HEK293 (cell line): ENCODE data around the gene INSYN2B.

Experiments used
- CTCF ChIA-PET: fragments of 350-600 bp; formaldehyde crosslinking; extraction: SDS; loops from one replicate; lab custom pipeline; 2021; ENCODE audit warnings: antibody characterized with exemption; lab: Yijun Ruan, JAX
- POLR2A ChIA-PET: fragments of 300-600 bp; formaldehyde crosslinking; extraction: SDS; loops from one replicate; lab custom pipeline; 2020; ENCODE audit warnings: antibody characterized with exemption, inconsistent platforms; lab: Yijun Ruan, JAX
- H3K27ac ChIP-seq: fragments of 200-500 bp; sonication (Bioruptor generic); 2 replicates; pipeline ENCODE4 v1.5.1; 2014; ENCODE audit warnings: low read depth, low read length, control low read depth, inconsistent platforms; ENCODE audit errors: extremely low read depth
- H3K36me3 ChIP-seq, 2 experiments: fragments of 200-500 bp in 1 of 2; sonication (Bioruptor generic) in 1 of 2; 1 replicate in 1 of 2; 2 replicates in 1 of 2; pipeline ENCODE4 v1.5.1; 2014 to 2017; ENCODE audit warnings: inconsistent platforms in 2 of 2, low read length in 2 of 2; ENCODE audit not compliant: control insufficient read depth in 2 of 2, insufficient read depth in 1 of 2
- H3K4me1 ChIP-seq: fragments of 200-500 bp; sonication (Bioruptor generic); 2 replicates; pipeline ENCODE4 v1.5.1; 2014; ENCODE audit warnings: mild to moderate bottlenecking, low read length, inconsistent platforms; ENCODE audit not compliant: control insufficient read depth, insufficient read depth
- H3K4me3 ChIP-seq: 2 replicates; pipeline ENCODE4 v1.5.1; 2011; ENCODE audit warnings: low read depth, mild to moderate bottlenecking, control low read depth, low read length, moderate library complexity
- H3K9me3 ChIP-seq: fragments of 200-500 bp; sonication (Bioruptor generic); 2 replicates; pipeline ENCODE4 v1.5.1; 2014; ENCODE audit warnings: low read depth, low read length, inconsistent platforms; ENCODE audit not compliant: control insufficient read depth, insufficient read depth
- GLIS1 ChIP-seq: fragments of 450-650 bp; formaldehyde crosslinking; IDR thresholded peaks from 2 replicates; pipeline ENCODE4 v1.5.1; 2016; ENCODE audit warnings: missing biosample characterization, missing genetic modification characterization
- HOXA7 ChIP-seq: sonication (generic); formaldehyde crosslinking; IDR thresholded peaks from 2 replicates; pipeline ENCODE4 v1.8.1; 2022; ENCODE audit warnings: missing genetic modification reagents, borderline replicate concordance
- HOXC10 ChIP-seq: sonication (generic); formaldehyde crosslinking; IDR thresholded peaks from 2 replicates; pipeline ENCODE4 v1.8.1; 2023; ENCODE audit warnings: mild to moderate bottlenecking, missing genetic modification reagents
- IKZF3 ChIP-seq: fragments of 450-650 bp; IDR thresholded peaks from 2 replicates; pipeline ENCODE4 v1.5.0; 2018; ENCODE audit warnings: missing biosample characterization, mild to moderate bottlenecking, missing genetic modification characterization, moderate library complexity
- KLF1 ChIP-seq: fragments of 450-650 bp; formaldehyde crosslinking; IDR thresholded peaks from 2 replicates; pipeline ENCODE4 v1.5.1; 2016; ENCODE audit warnings: missing biosample characterization, missing genetic modification characterization
- SP7 ChIP-seq: fragments of 450-650 bp; formaldehyde crosslinking; IDR thresholded peaks from 2 replicates; pipeline ENCODE4 v1.5.1; 2016; ENCODE audit warnings: missing biosample characterization, missing genetic modification characterization
- YY2 ChIP-seq: fragments of 450-650 bp; formaldehyde crosslinking; IDR thresholded peaks from 2 replicates; pipeline ENCODE4 v1.5.1; 2016; ENCODE audit warnings: missing biosample characterization, missing genetic modification characterization
- ZBTB20 ChIP-seq: fragments of 450-650 bp; formaldehyde crosslinking; IDR thresholded peaks from 2 replicates; pipeline ENCODE4 v1.5.1; 2016; ENCODE audit warnings: missing biosample characterization, missing genetic modification characterization
- ZNF10 ChIP-seq: fragments of 450-650 bp; formaldehyde crosslinking; IDR thresholded peaks from 2 replicates; pipeline ENCODE4 v1.5.1; 2017; ENCODE audit warnings: missing biosample characterization, missing genetic modification characterization
- ZNF114 ChIP-seq: fragments of 450-650 bp; formaldehyde crosslinking; IDR thresholded peaks from 2 replicates; pipeline ENCODE4 v1.5.0; 2017; ENCODE audit warnings: missing biosample characterization, missing genetic modification characterization
- ZNF274 ChIP-seq, 2 experiments: fragments of 200-500 bp in 1 of 2; fragments of 450-650 bp in 1 of 2; sonication (Bioruptor generic) in 1 of 2; formaldehyde crosslinking in 1 of 2; IDR thresholded peaks; 2 replicates each; pipeline versions ENCODE4 v1.5.1 to v1.6.1; 2014 to 2016; ENCODE audit warnings: borderline replicate concordance in 1 of 2, inconsistent platforms in 1 of 2, low read length in 1 of 2, missing biosample characterization in 1 of 2, missing genetic modification characterization in 1 of 2
- ZNF776 ChIP-seq: fragments of 450-650 bp; formaldehyde crosslinking; IDR thresholded peaks from 2 replicates; pipeline ENCODE4 v1.5.0; 2017; ENCODE audit warnings: missing biosample characterization, missing genetic modification characterization, borderline replicate concordance
- TF ChIP-seq, protein P1 (sequence below): fragments of 450-650 bp; formaldehyde crosslinking; IDR thresholded peaks from 2 replicates; pipeline ENCODE4 v1.5.1; 2016; ENCODE audit warnings: missing biosample characterization, missing genetic modification characterization, low read depth
- TF ChIP-seq, protein P2 (sequence below): fragments of 450-650 bp; IDR thresholded peaks from 2 replicates; pipeline ENCODE4 v1.5.1; 2018; ENCODE audit warnings: missing biosample characterization, missing genetic modification characterization
- TF ChIP-seq, protein P3 (sequence below): fragments of 450-650 bp; formaldehyde crosslinking; IDR thresholded peaks from 2 replicates; pipeline ENCODE4 v1.5.1; 2016; ENCODE audit warnings: missing biosample characterization, missing genetic modification characterization, low read depth
- TF ChIP-seq, protein P4 (sequence below): fragments of 450-650 bp; formaldehyde crosslinking; IDR thresholded peaks from 2 replicates; pipeline ENCODE4 v1.5.1; 2016; ENCODE audit warnings: missing biosample characterization, missing genetic modification characterization
- TF ChIP-seq, protein P5 (sequence below): fragments of 450-650 bp; formaldehyde crosslinking; IDR thresholded peaks from 2 replicates; pipeline ENCODE4 v1.5.1; 2017; ENCODE audit warnings: missing biosample characterization, missing genetic modification characterization
- TF ChIP-seq, protein P6 (sequence below): fragments of 450-650 bp; formaldehyde crosslinking; IDR thresholded peaks from 2 replicates; pipeline ENCODE4 v1.5.1; 2016; ENCODE audit warnings: missing biosample characterization, missing genetic modification characterization

Gene INSYN2B

DNA sequence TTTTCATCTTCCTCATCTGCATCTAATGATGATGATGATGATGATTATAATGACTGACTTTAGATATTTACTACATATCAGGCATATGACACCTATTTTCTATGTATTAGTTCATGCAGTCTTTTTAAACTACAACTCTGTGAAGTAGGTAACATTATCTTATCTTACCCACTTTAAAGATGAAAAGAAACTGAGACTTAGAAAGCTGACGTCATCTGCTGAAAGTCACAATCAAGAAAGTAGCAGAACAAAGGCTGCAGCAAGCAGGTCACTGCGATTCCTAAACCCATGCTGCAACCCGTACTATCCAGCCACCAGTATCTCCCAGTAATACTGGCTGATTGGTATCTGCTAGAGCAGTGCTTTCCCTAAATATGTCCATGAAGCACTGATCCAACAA is 40.1 kb upstream of the INSYN2B start:
- TF ChIP-seq GLIS1 (tag by site-specific recombination): no peak
- TF ChIP-seq, protein P1, sequence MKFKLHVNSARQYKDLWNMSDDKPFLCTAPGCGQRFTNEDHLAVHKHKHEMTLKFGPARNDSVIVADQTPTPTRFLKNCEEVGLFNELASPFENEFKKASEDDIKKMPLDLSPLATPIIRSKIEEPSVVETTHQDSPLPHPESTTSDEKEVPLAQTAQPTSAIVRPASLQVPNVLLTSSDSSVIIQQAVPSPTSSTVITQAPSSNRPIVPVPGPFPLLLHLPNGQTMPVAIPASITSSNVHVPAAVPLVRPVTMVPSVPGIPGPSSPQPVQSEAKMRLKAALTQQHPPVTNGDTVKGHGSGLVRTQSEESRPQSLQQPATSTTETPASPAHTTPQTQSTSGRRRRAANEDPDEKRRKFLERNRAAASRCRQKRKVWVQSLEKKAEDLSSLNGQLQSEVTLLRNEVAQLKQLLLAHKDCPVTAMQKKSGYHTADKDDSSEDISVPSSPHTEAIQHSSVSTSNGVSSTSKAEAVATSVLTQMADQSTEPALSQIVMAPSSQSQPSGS (tag by site-specific recombination): peak; percentile 69
- TF ChIP-seq, protein P2, sequence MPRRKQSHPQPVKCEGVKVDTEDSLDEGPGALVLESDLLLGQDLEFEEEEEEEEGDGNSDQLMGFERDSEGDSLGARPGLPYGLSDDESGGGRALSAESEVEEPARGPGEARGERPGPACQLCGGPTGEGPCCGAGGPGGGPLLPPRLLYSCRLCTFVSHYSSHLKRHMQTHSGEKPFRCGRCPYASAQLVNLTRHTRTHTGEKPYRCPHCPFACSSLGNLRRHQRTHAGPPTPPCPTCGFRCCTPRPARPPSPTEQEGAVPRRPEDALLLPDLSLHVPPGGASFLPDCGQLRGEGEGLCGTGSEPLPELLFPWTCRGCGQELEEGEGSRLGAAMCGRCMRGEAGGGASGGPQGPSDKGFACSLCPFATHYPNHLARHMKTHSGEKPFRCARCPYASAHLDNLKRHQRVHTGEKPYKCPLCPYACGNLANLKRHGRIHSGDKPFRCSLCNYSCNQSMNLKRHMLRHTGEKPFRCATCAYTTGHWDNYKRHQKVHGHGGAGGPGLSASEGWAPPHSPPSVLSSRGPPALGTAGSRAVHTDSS (tag by site-specific recombination): peak; percentile 50
- Histone ChIP-seq H3K36me3 (no peaks in the 10 kb centered on the region), H3K4me3 (no peak overlapping the region), H3K27ac (no peak overlapping the region), H3K4me1 (no peaks in the 10 kb centered on the region), H3K9me3 (no peaks in the 10 kb centered on the region)
- ChIA-PET POLR2A (no interaction called here), CTCF (interaction anchor here (0.6 to 1.5 kb wide), 2 partner anchors 34 to 80 kb away, joined by 3 read pairs; no protein-coding TSS in a partner anchor)

DNA sequence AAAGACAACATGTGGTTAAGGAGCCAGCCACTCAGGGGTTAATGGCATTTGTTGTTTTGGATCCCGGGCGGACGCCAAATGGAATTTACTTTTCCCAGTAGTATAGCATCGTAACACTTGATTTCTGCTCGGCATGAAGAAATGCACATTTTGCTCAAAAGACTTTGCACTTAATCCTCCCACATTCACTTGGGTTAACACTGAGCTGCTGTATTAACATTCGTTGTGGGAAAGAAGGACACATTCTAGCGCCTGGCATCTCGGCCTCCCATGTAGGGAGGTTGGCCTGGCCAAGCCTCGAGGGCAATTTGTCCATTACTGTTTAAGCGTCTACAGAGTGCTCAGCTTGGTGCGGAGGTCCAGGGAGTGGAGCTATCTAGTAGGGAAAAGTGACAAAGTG is 32.3 kb upstream of the INSYN2B start:
- Histone ChIP-seq H3K4me1 (no peaks in the 10 kb centered on the region), H3K36me3 (no peaks in the 10 kb centered on the region), H3K4me3 (no peak overlapping the region), H3K9me3 (no peaks in the 10 kb centered on the region), H3K27ac (no peak overlapping the region)
- POLR2A ChIA-PET: no interaction called here
- TF ChIP-seq, protein P3, sequence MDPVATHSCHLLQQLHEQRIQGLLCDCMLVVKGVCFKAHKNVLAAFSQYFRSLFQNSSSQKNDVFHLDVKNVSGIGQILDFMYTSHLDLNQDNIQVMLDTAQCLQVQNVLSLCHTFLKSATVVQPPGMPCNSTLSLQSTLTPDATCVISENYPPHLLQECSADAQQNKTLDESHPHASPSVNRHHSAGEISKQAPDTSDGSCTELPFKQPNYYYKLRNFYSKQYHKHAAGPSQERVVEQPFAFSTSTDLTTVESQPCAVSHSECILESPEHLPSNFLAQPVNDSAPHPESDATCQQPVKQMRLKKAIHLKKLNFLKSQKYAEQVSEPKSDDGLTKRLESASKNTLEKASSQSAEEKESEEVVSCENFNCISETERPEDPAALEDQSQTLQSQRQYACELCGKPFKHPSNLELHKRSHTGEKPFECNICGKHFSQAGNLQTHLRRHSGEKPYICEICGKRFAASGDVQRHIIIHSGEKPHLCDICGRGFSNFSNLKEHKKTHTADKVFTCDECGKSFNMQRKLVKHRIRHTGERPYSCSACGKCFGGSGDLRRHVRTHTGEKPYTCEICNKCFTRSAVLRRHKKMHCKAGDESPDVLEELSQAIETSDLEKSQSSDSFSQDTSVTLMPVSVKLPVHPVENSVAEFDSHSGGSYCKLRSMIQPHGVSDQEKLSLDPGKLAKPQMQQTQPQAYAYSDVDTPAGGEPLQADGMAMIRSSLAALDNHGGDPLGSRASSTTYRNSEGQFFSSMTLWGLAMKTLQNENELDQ: no peak
- no peak for TF ChIP-seq ZNF274 (IDR thresholded peaks at IDR 0.05; ENCODE audit: low read length)
- no peak for TF ChIP-seq ZNF274 (tag by site-specific recombination; IDR thresholded peaks at IDR 0.05; ENCODE audit: borderline replicate concordance)
- no peak for TF ChIP-seq ZNF776 (tag by site-specific recombination)
- no peak for TF ChIP-seq IKZF3
- no peak for TF ChIP-seq HOXA7 (CRISPR knock-in tag)
- no peak for TF ChIP-seq YY2
- TF ChIP-seq, protein P4, sequence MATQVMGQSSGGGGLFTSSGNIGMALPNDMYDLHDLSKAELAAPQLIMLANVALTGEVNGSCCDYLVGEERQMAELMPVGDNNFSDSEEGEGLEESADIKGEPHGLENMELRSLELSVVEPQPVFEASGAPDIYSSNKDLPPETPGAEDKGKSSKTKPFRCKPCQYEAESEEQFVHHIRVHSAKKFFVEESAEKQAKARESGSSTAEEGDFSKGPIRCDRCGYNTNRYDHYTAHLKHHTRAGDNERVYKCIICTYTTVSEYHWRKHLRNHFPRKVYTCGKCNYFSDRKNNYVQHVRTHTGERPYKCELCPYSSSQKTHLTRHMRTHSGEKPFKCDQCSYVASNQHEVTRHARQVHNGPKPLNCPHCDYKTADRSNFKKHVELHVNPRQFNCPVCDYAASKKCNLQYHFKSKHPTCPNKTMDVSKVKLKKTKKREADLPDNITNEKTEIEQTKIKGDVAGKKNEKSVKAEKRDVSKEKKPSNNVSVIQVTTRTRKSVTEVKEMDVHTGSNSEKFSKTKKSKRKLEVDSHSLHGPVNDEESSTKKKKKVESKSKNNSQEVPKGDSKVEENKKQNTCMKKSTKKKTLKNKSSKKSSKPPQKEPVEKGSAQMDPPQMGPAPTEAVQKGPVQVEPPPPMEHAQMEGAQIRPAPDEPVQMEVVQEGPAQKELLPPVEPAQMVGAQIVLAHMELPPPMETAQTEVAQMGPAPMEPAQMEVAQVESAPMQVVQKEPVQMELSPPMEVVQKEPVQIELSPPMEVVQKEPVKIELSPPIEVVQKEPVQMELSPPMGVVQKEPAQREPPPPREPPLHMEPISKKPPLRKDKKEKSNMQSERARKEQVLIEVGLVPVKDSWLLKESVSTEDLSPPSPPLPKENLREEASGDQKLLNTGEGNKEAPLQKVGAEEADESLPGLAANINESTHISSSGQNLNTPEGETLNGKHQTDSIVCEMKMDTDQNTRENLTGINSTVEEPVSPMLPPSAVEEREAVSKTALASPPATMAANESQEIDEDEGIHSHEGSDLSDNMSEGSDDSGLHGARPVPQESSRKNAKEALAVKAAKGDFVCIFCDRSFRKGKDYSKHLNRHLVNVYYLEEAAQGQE (tag by site-specific recombination): no peak
- no peak for TF ChIP-seq SP7 (tag by site-specific recombination)
- TF ChIP-seq KLF1 (tag by site-specific recombination): no peak
- TF ChIP-seq, protein P5, sequence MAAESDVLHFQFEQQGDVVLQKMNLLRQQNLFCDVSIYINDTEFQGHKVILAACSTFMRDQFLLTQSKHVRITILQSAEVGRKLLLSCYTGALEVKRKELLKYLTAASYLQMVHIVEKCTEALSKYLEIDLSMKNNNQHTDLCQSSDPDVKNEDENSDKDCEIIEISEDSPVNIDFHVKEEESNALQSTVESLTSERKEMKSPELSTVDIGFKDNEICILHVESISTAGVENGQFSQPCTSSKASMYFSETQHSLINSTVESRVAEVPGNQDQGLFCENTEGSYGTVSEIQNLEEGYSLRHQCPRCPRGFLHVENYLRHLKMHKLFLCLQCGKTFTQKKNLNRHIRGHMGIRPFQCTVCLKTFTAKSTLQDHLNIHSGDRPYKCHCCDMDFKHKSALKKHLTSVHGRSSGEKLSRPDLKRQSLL (tag by site-specific recombination): no peak
- TF ChIP-seq, protein P6, sequence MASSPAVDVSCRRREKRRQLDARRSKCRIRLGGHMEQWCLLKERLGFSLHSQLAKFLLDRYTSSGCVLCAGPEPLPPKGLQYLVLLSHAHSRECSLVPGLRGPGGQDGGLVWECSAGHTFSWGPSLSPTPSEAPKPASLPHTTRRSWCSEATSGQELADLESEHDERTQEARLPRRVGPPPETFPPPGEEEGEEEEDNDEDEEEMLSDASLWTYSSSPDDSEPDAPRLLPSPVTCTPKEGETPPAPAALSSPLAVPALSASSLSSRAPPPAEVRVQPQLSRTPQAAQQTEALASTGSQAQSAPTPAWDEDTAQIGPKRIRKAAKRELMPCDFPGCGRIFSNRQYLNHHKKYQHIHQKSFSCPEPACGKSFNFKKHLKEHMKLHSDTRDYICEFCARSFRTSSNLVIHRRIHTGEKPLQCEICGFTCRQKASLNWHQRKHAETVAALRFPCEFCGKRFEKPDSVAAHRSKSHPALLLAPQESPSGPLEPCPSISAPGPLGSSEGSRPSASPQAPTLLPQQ (tag by site-specific recombination): no peak
- TF ChIP-seq ZNF10 (tag by site-specific recombination): no peak
- no peak for TF ChIP-seq HOXC10 (CRISPR knock-in tag)
- no peak for TF ChIP-seq ZBTB20 (tag by site-specific recombination)
- no peak for TF ChIP-seq ZNF114
- CTCF ChIA-PET: interaction anchor here (0.6 to 1.8 kb wide), 3 partner anchors 14 to 32 kb away, joined by 3 to 6 read pairs (median 4); partner anchors contain the start of gene INSYN2B
